Osteocyte (in vitro differentiated cells): Measurements from ENCODE around the gene DTX4. TPM values are rescaled to one million over a fixed set of nuclear protein-coding genes. Genes with fewer than 3 reads are reported as not detected.

ENCODE experiments used
- DNase-seq: peaks from one replicate; pipeline ENCODE4 v3.0.0; 2021; ENCODE audit warnings: mixed read lengths; ENCODE audit not compliant: unreplicated experiment; ENCODE audit errors: extremely low spot score
- H3K27ac Mint-ChIP-seq: one replicate; pipeline ENCODE4 v1.8.0; 2021; ENCODE audit warnings: mild to moderate bottlenecking, mixed read lengths; ENCODE audit not compliant: unreplicated experiment
- H3K27me3 Mint-ChIP-seq: one replicate; pipeline ENCODE4 v1.8.0; 2021; ENCODE audit warnings: mixed read lengths; ENCODE audit not compliant: unreplicated experiment
- H3K36me3 Mint-ChIP-seq: one replicate; pipeline ENCODE4 v1.8.0; 2021; ENCODE audit warnings: mixed read lengths; ENCODE audit not compliant: unreplicated experiment
- H3K4me1 Mint-ChIP-seq: one replicate; pipeline ENCODE4 v1.8.0; 2021; ENCODE audit warnings: mixed read lengths; ENCODE audit not compliant: unreplicated experiment
- H3K4me3 Mint-ChIP-seq: one replicate; pipeline ENCODE4 v1.8.0; 2021; ENCODE audit warnings: mild to moderate bottlenecking, moderate library complexity, mixed read lengths; ENCODE audit not compliant: unreplicated experiment
- H3K9me3 Mint-ChIP-seq: one replicate; pipeline ENCODE4 v1.8.0; 2021; ENCODE audit warnings: mixed read lengths; ENCODE audit not compliant: unreplicated experiment
- CTCF ChIP-seq: fragments of 200-600 bp; sonication (generic); IDR thresholded peaks from 2 replicates; pipeline ENCODE4 v1.5.0; 2021; ENCODE audit warnings: antibody characterized with exemption, mild to moderate bottlenecking, moderate library complexity
- total RNA-seq: library from RNA; stranded (reverse); gene quantifications from 2 replicates; pipeline ENCODE4 v1.2.1, GENCODE V29; 2021

Gene DTX4
- total RNA-seq, 1 donor from 2014 or later: 2.7 TPM

- no peak overlapping the region for H3K27ac Mint-ChIP-seq
- H3K9me3 Mint-ChIP-seq: no peaks in the 10 kb centered on the region
- peaks cover 17% of the 10 kb centered on the region for H3K4me1 Mint-ChIP-seq
- no peak for TF ChIP-seq CTCF
- H3K27me3 Mint-ChIP-seq: peaks cover 27% of the 10 kb centered on the region
- no peaks in the 10 kb centered on the region for H3K36me3 Mint-ChIP-seq
- no peak overlapping the region for H3K4me3 Mint-ChIP-seq
- no peak for DNase-seq
Measured at GRCh38 chr11:59212222-59212621, 40.3 kb downstream of the DTX4 start.

- Mint-ChIP-seq H3K9me3 (no peaks in the 10 kb centered on the region), H3K36me3 (no peaks in the 10 kb centered on the region), H3K27ac (no peak within 1 kb of the TSS), H3K4me3 (no peak within 1 kb of the TSS), H3K27me3 (peaks cover 30% of the 10 kb centered on the region), H3K4me1 (peaks cover 12% of the 10 kb centered on the region)
- TF ChIP-seq CTCF: no peak
- peak; percentile 56 for DNase-seq
Measured at GRCh38 chr11:59212744-59213631, 41.1 kb downstream of the DTX4 start, which contains the start of gene MPEG1. Gene MPEG1, minus strand, starts transcription at chr11:59212927. Its CDS starts 62 bp downstream, at chr11:59212865.

GRCh38 chr11:59214141-59214893 is 42.4 kb downstream of the DTX4 start:
- TF ChIP-seq CTCF: no peak

GRCh38 chr11:59216641-59217564 is 45.0 kb downstream of the DTX4 start:
- no peak for TF ChIP-seq CTCF
- H3K27me3 Mint-ChIP-seq: peaks cover 19% of the 10 kb centered on the region
- H3K9me3 Mint-ChIP-seq: no peaks in the 10 kb centered on the region
- no peak overlapping the region for H3K27ac Mint-ChIP-seq
- H3K4me1 Mint-ChIP-seq: no peaks in the 10 kb centered on the region
- no peaks in the 10 kb centered on the region for H3K36me3 Mint-ChIP-seq
- no peak overlapping the region for H3K4me3 Mint-ChIP-seq
- no peak for DNase-seq

More at GRCh38 chr11:59214141-59214893, 42.4 kb downstream of the DTX4 start:
- no peak for DNase-seq
- Mint-ChIP-seq H3K4me1 (no peaks in the 10 kb centered on the region), H3K27me3 (peaks cover 36% of the 10 kb centered on the region), H3K27ac (no peak overlapping the region), H3K4me3 (no peak overlapping the region), H3K9me3 (no peaks in the 10 kb centered on the region), H3K36me3 (no peaks in the 10 kb centered on the region)
